Left cardiac atrium (tissue), 4 donors: ENCODE data around the gene NUFIP2. TPM values are rescaled to one million over a fixed set of nuclear protein-coding genes. Genes with fewer than 3 reads are reported as not detected.
"Not testable (repeated sequence)": the region's sequence is repeated elsewhere in the genome, so short reads cannot be mapped to it uniquely, and the experiment has no call there.

Experiments
- ATAC-seq, 2 donors: fragments of 200-7000 bp; cut with Tn5 transposase; one replicate each; pipeline ENCODE4 v1.9.1; 2020; ENCODE audit warnings: mild to moderate bottlenecking in 2 of 2, moderate library complexity in 2 of 2
- DNase-seq: peaks from one replicate; pipeline ENCODE4 v3.0.0-alpha.2; 2020
- intact Hi-C, 2 donors: fragments of 100-400 bp; cut with DNase I; formaldehyde crosslinking; loops; one replicate each; pipeline versions ENCODE4 v1.14.1 to v1.15.1; 2022 to 2023
- total RNA-seq, 2 donors: library from RNA; stranded (reverse); fragmentation: NEBNext Ultra II Directional; extraction: Animal tissue kit (Norgen Biotek cat#: 25700); gene quantifications; one replicate each; pipeline ENCODE4 v1.2.1, GENCODE V29; 2021
- donor health status: DM: no; HTN: yes; CAD: no.
- donor health status: DM: no; HTN: yes; CAD: no; lungs with severe emphysema.
- donor health status: DM: yes; HTN: yes; CAD: no.
- donor health status: Dilated cardiomyopathy.

The NUFIP2 gene
- total RNA-seq, 2 donors from 2014 or later = 31.8 to 48.3 TPM

DNA sequence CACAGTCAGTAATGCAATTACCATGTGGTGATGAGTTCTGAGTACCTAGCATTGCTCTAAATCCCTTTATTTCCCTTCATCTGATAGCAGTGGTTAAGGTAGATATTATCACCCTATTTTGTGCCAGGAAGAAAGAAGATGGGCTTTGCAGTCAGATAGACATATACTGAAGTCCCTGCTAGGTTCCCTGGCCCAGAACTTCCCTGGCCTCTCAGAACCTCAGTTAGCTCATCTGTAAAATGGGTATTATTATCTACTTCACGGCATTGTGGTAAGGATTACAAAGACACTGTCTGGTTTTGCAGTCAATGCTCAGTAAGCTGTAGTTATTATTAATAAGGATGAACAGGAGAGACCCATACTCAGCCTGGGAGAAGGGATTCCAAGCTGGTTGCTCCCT lies 51.9 kb downstream of the NUFIP2 start:
- no peak for ATAC-seq
- intact Hi-C loops = no loop called here
- DNase-seq = no peak

DNA sequence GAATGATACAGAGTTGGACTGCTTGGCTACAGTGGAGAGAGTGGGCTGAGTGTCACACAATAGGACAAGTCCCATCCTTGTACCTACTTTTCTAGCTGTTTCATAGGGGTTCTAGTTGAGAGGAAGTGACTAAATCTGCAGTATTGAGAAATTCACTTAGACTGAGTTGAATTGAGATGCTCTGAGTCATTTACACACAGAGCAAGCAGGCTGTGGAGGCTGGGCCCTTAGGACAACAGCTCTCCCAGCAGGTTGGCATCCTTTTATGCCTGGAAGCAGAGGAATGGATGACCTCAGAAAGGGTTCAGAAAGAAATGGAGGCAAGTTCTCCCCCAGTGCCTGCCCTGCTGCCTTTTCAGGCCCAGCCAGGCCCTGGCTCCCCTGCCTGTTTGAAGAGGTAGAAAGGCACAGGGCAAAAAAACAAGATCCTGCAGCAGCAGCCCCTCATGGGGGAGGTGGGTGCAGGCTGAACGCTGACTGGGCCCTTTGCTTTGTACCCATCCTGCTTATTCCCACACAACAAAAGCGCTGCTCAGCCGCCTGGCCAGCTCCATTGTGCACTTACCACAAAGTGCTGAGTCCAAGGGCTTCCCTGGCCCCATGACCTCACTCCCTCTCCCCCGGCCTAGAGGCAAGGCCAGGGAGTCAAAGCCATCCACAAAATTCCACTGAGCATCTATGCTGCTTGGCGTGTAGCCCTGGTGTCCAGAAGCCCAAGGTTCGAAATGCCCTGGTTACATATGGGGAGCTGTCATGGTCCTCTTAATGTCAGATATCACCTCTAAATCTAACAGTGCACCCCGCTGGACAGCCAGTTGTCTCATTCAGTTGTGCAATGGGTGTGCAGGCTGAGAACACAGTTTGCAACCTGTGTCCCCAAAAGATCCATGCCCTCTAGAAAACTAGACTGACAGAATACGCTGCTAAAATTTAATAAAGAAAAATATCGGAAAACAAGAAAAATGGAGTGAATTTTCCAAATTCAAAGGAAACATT lies 52.7 kb downstream of the NUFIP2 start:
- DNase-seq (peak; percentile 60), ATAC-seq (peak; percentile 63 to 96)
- intact Hi-C loops = no loop called here

DNA sequence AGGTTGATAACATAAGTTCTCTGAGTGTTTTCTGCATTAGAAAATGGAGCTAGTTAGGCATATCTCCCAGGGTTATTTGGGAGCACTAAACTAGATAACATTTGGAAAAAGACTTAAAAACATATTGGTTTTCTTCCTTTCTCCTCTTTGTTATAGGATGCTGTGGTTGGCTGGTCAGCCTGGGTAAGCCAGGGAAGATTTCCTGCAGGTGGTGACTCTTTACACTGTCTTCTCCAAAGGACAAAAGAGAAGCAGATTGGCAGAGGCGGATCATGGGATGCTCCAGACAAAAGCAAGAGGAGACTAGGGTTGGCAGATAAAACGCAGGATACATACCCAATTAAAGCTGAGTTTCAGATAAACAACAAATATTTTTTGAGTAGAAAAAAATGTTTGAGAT lies 53.5 kb downstream of the NUFIP2 start:
- no peak for DNase-seq
- intact Hi-C loops = no loop called here
- ATAC-seq = no peak

DNA sequence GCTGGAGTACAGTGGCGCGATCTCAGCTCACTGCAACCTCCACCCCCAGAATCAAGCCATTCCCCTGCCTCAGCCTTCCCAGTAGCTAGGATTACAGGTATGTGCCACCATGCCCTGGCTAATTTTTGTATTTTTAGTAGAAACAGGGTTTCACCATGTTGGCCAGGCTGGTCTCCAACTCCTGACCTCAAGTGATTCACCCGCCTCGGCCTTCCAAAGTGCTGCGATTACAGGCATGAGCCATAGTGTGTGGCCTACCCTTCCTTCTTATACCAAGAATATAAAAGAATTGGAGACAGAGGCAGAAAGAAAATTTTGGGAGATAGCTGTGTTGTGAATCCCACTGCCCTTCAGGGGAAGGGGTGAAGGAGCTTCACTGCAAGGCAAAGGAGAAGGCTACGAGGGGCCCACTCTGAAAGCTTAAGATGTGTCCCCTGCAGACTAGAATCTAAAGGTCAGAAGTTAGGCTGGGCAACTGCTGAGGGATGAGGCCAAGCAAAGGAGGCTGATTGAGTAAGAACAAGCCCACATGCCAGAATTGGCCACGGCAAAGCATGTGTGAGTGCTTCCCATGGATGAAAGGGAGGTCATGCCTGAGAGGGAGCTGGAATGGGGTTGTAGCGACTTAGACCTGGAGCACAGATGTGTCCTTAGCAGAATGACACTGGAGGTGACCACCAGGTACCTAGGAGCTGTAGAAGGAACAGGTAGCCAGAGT lies 55.7 kb downstream of the NUFIP2 start:
- no peak for DNase-seq
- ATAC-seq = peak in 1 of 2 donors; percentile 73
- intact Hi-C loops = no loop called here

DNA sequence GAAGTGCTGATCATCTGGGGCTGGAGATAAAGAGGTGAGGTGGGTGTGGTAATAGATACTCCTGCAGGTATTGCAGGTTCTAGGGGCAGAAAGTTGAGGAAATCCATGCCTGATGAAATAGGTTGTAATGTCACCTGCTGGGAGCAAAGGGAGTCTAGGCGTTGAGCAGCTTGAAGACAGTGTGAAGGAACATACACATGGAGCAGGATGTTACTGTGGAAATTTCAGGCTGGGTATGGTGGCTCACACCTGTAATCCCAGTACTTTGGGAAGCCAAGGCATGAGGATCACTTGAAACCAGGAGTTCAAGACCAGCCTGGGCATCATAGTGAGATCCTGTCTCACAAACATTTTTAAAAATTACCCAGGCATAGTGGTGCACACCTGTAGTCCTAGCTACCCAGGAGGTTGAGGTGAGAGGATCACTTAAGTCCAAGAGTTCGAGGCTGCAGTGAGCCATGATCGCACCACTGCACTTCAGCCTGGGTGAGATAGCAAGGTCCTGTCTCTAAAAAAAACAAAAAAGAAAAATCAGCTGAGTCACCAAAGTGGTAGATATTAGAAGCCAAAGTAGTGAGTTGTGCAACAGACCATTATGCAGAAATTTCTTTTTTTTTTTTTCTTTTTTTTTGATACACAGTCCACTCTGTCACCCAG lies 56.3 kb downstream of the NUFIP2 start:
- DNase-seq = no peak
- peak in 1 of 2 donors; percentile 54 for ATAC-seq
- intact Hi-C loops = no loop called here

DNA sequence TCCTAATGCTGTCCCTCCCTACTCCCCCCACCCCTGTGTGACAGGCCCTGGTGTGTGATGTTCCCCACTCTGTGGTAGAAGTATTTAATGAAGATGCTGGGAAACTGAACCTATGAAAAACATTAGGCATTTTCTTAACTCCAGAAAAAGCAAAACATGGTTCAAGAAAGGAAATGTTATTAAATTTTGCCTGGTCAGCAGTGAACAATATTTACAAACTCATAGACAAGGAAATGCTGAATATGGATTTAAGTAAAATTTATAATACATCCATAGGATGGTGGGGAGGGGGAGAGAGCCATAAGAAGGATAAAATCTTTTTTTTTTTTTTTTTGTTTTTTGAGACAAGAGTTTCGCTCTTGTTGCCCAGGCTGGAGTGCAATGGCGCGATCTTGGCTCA lies 58.0 kb downstream of the NUFIP2 start:
- ATAC-seq (no peak), DNase-seq (no peak)
- intact Hi-C loops = no loop called here

DNA sequence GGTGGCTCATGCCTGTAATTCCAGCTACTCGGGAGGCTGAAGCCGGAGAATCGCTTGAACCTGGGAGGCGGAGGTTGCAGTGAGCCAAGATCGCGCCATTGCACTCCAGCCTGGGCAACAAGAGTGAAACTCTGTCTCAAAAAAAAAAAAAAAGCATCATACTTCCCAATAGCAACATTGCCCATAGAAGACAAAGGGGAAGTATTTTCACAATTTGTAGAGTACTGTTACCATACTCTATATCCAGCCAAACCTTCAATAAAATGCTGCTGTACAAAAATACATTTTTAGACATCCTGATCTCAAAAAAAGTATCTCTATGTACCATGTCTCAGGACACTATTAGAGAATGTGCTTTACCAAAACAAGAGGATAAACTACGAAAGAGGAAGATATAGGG lies 59.0 kb downstream of the NUFIP2 start:
- DNase-seq, intact Hi-C loops, ATAC-seq: not testable (repeated sequence)

DNA sequence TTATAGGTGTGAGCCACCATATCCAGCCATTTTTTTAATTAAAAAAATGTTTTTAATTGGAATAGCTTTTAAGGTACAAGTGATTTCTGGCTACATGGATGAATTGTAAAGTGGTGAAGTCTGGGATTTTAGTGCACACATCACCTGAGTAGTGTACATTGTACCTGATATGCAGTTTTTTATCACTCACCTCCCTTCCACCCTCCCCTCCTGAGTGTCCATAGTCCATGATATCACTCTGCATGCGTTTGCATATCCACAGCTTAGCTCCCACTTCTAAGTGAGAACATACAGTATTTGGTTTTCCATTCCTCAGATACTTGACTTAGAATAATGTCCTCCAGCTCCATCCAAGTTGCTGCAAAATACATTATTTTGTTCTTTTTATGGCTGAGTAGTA lies 60.6 kb downstream of the NUFIP2 start:
- no peak for ATAC-seq
- DNase-seq = no peak
- intact Hi-C loops = no loop called here

DNA sequence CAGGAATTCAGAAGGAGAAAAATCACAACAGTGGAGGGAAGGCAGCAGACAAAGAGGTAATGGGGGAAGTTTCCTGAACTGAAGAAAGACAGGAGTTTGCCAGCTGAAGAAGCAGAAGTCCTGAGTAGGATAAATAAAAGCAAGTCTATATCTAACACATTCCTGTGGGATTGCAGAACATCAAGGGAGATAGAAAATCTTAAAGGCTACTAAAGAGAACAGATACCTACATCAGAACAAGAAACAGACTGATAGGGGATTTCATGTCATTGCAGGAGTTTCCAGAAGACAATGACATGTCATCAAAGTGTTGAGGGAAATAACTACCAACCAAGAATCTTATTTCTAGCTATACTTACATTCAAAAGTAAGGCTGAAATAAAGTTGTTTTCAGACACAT lies 68.6 kb downstream of the NUFIP2 start:
- no peak for ATAC-seq
- DNase-seq = no peak
- intact Hi-C loops = no loop called here

DNA sequence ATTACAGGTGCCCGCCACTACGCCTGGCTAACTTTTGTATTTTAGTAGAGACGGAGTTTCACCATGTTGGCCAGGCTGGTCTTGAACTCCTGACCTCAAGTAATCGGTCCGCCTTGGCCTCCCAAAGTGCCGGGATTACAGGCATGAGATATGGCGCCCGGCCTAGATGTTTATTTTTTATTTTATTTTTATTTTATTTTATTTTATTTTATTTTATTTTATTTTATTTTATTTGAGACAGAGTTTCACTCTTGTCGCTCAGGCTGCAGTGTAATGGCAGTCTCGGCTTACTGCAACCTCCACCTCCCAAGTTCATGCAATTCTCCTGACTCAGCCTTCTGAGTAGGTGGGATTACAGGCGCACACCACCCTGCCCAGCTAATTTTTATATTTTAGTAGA lies 72.6 kb downstream of the NUFIP2 start:
- ATAC-seq, DNase-seq, intact Hi-C loops: not testable (repeated sequence)

DNA sequence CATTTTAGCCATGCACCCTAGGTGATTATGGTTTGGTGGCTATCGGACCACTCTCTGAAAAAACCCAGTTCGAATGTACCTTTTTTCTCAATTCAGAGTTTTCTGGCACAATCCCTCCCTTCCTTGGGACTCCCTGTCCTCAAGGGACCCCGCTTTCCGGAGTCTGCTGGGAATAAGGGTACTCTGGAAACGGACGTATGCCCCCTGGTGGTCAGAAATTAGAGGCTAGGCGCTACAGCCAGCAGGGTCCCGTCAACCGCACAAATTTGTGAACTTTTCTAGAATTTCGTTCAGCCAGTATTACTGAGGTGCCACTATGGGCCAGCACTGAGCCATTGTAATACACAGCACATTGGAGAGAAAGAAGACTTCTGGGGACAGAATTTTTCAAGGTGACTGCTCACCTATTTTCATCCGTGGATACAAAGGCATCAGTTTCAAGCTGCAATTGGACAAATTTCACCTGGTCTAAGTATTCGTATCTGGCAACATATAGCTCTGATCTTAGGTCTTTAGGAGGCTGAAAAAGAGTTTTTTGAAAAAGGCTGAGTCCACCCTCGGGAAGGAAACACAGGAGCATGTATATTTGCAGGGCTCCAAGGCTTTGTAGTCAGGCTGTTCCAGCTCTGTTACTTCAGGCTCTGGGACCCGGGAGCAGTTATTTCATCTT lies 74.4 kb downstream of the NUFIP2 start:
- DNase-seq = peak; percentile 75
- ATAC-seq = peak; percentile 92 to 93
- intact Hi-C loops = loop anchor here (1.0 to 10.0 kb wide), 2 partner anchors 65 to 70 kb away; no protein-coding TSS in a partner anchor

DNA sequence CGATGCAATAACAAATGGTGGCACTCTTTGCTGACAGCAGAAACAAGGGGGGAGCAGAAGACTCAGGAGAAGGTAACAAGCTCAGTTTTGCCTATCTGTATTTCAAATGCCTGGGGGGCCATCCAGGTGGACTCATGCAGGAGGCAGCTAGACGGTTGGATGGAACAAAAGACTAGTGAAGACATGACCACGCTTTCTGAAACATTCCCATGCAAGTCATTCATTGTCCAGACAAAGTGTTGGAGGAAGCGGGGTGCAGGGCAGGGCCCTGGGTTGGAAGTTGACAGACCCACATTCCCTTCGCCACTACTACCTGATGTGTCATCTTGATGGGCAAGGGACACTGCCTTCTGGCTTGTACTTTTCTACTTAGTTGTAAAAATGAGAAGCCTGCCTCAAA lies 77.1 kb downstream of the NUFIP2 start:
- ATAC-seq (no peak), DNase-seq (no peak)
- intact Hi-C loops = loop anchor here in 1 of 2 donors (10.0 kb wide), 1 partner anchor 62 kb away; no protein-coding TSS in a partner anchor

DNA sequence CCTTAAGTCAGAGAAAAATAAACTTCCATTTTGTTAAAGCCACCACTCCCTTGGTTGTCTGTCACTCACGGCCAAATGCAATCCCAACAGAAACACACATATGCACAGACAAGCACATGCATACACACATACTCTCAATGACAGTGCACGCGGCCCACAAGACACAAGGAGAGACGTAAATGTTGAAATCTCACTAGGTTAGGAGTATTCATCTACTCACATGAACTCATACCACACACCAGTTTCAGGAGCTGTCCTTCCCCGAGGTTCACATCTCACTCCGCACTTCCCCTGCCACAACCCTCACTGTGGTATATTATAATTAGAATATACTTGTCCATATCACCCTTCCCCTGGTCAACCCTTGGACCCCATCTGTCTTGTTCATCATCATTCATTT lies 77.8 kb downstream of the NUFIP2 start:
- no peak for ATAC-seq
- no peak for DNase-seq
- intact Hi-C loops = loop anchor here in 1 of 2 donors (10.0 kb wide), 1 partner anchor 61 kb away; no protein-coding TSS in a partner anchor

DNA sequence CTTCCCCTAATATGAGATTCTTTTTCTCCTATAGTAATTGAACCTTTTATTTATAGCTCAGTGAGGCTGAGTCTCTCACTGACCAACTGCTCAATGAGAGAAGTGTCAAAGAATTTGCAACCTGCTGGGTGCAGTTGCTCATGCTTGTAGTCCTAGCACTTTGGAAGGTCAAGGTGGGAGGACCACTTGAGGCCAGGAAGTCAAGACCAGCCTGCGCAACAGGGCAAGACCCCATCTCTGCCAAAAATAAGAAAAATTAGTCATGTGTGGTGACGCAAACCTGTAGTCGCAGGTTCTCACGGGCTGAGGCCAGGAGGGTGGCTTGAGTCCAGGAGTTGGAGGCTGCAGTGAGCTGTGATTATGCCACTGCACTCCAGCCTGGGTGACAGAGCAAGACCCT lies 78.2 kb downstream of the NUFIP2 start:
- DNase-seq = no peak

DNA sequence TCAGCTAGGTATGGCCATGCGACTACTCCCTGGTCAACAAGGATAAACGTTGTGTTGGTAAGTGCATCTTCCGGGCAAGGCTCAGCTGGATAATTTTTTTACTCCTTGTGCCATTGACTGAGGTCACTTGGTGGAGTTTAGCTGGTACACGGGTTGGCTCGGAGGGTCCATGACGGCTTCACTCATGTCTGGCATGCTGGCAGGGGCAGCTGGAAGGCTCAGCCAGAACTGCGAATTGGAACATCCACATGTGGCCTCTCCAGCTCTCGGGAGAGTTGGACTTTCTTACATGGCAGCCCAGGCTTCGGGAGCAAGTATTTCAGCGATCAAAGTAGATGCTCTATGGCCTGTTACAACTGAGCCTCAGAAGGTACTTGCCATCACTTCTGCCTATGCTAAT lies 78.8 kb downstream of the NUFIP2 start:
- DNase-seq (no peak), ATAC-seq (peak in 1 of 2 donors; percentile 23)
- intact Hi-C loops = loop anchor here in 1 of 2 donors (10.0 kb wide), 1 partner anchor 60 kb away; no protein-coding TSS in a partner anchor

More for the DNA sequence above, 78.2 kb downstream of the NUFIP2 start:
- intact Hi-C loops = loop anchor here in 1 of 2 donors (10.0 kb wide), 1 partner anchor 61 kb away; no protein-coding TSS in a partner anchor
- ATAC-seq = no peak

DNA sequence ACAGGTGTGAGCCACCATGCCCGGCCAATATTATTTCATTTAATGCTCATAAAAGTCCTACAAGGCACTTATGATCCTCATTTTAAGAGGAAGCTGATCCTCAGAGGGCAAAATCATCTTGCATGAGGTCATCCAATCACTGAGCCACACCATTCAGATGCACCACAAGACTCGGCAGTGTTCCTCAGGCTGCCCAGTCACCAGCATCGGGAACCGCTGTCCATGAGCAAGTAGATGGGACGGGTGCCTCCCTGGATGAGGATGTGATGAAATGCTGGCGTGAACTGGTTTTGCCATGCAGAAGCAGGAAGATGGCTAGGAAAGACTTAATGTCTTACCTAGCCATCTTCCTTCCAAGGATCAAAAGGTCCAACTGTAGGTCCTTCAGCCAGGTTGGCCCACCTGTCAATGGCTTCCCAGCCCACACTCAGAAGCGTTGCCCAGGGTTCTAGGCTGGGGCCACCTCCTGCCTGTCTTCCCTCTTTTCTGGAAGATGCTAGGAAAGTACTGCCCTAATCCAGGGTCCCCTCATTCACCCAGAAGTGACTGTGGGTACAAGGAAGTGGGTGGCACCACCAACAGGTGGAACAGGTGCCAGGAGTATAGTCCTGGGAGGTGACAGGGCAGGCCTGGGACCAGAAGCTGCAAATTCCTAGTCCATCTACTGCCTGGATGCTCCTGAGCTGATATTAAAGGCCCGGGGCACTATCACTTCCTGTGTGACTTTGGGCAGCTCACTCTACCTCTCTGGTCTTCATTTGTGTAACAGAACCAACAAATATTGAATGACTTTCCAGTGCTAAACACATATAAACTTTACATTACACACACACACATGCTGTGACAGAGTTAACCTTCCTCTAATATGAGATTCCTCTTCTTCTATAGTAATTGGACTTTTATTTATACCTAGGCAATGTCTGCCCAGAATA lies 79.5 kb downstream of the NUFIP2 start:
- peak in 1 of 2 donors; percentile 33 for ATAC-seq
- no peak for DNase-seq
- intact Hi-C loops = loop anchor here in 1 of 2 donors (10.0 kb wide), 1 partner anchor 60 kb away; no protein-coding TSS in a partner anchor

DNA sequence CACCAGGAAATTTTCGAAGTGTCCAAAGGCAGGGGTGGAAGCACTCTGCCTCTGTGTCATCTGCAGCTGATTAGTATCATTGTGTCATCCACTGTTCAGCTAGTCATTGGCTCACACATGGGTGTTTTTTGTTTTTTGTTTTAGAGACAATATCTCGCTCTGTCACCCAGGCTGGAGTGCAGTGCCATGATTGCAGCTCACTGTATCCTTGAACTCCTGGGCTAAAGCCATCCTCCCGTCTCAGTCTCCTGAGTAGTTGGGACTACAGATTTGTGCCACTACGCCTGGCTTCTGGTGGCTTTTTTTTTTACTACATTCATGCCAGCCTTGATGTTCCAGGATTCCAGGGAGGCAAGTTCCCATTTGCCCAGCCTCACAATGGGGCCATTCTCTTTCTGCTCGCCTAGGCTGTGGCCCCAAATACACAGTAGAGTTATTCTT lies 81.2 kb downstream of the NUFIP2 start:
- DNase-seq (no peak), ATAC-seq (no peak)
- intact Hi-C loops = loop anchor here in 1 of 2 donors (10.0 kb wide), 1 partner anchor 58 kb away; no protein-coding TSS in a partner anchor
